ENCODE data around the gene GADD45A.

Gene GADD45A, protein sequence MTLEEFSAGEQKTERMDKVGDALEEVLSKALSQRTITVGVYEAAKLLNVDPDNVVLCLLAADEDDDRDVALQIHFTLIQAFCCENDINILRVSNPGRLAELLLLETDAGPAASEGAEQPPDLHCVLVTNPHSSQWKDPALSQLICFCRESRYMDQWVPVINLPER

DNA sequence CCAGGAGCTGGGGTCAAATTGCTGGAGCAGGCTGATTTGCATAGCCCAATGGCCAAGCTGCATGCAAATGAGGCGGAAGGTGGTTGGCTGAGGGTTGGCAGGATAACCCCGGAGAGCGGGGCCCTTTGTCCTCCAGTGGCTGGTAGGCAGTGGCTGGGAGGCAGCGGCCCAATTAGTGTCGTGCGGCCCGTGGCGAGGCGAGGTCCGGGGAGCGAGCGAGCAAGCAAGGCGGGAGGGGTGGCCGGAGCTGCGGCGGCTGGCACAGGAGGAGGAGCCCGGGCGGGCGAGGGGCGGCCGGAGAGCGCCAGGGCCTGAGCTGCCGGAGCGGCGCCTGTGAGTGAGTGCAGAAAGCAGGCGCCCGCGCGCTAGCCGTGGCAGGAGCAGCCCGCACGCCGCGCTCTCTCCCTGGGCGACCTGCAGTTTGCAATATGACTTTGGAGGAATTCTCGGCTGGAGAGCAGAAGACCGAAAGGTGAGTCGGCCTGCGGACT is at the start of gene GADD45A:
GADD45A (plus strand) TSS at position 135 of the 491 bp plus-strand sequence; CDS start at position 429, 294 bp downstream.
- Histone ChIP-seq H2AFZ (ENCODE audit: low read depth, low read length) (peak within 1 kb of the TSS; percentile 60), H3K4me1 (ENCODE audit: insufficient read depth, low read length) (peaks cover 38% of the 10 kb centered on the region), H3K4me3 (ENCODE audit: low read length) (peak within 1 kb of the TSS; percentile 94), H3K36me3 (ENCODE audit: insufficient read depth, low read length) (peaks cover 25% of the 10 kb centered on the region), H3K9me3 (ENCODE audit: low read length) (no peaks in the 10 kb centered on the region), H3K27me3 (ENCODE audit: insufficient read depth, low read length) (no peaks in the 10 kb centered on the region)

DNA sequence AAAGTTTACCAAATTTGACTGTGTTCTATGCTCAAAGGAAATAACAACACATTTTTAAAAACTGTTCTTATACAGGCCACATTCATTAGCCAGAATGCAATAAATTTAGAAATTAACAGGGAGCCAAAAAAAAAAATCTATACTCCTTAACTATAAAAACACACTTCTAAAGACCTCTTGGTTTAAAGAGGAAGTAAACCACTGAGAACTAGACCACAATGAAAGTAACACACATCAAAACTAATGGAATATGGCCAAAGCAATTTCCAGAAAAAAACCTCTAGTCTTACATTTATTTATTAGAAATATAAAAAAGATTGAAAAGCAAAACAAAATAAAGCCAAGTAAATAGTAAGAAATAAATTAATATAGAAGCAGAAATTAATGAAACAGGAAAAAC is 48.9 kb upstream of the GADD45A start:
- Histone ChIP-seq H3K36me3 (ENCODE audit: insufficient read depth, low read length) (no peaks in the 10 kb centered on the region), H3K4me1 (ENCODE audit: insufficient read depth, low read length) (no peaks in the 10 kb centered on the region), H3K9me3 (ENCODE audit: low read length) (no peaks in the 10 kb centered on the region), H3K27me3 (ENCODE audit: insufficient read depth, low read length) (no peaks in the 10 kb centered on the region), H2AFZ (ENCODE audit: low read depth, low read length) (no peak overlapping the region), H3K4me3 (ENCODE audit: low read length) (no peak overlapping the region)

DNA sequence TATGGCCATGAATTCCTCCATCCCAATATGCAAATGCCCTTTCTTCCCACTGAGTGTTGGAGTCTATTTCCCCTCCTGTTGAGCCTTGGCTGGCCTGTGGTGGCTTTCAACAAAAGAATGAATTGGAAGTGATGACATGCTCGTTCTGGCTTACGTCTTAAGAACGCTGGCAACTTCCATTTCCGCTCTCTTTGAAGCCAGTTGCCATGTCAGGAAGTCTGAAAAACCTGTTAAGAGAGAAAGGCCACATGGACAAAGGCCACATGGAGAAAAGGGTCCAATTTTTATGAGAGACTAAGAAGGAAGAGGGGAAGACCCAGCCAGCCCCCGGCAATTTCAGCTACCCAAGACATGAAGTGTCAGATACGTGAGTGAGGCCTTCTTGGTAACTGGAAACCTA is 45.6 kb upstream of the GADD45A start:
- Histone ChIP-seq H3K36me3 (ENCODE audit: insufficient read depth, low read length) (no peaks in the 10 kb centered on the region), H3K27me3 (ENCODE audit: insufficient read depth, low read length) (no peaks in the 10 kb centered on the region), H3K4me3 (ENCODE audit: low read length) (no peak overlapping the region), H3K4me1 (ENCODE audit: insufficient read depth, low read length) (peaks cover 15% of the 10 kb centered on the region), H2AFZ (ENCODE audit: low read depth, low read length) (no peak overlapping the region), H3K9me3 (ENCODE audit: low read length) (no peaks in the 10 kb centered on the region)

DNA sequence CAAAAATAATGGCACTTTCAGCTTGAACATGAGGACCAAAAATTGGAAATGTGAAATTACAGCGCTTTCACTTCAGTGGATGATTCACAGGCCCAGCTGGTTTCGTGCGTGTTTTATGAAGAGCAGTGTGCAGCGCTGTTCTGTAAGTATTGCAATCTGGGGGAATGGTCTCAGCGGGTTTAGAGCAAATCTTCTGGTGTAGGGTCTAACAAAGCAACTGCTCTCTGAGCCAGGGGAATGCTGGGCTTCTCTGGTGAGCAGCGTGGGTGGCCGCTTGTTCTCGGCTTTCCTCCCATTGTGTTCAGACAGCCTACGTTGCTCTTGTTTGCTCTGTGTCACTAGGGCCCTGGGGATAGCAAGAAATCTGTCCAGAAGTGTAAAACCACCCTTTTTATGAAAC is 42.4 kb upstream of the GADD45A start:
- H3K4me3 ChIP-seq (ENCODE audit: low read length): peak overlapping the region; percentile 27

DNA sequence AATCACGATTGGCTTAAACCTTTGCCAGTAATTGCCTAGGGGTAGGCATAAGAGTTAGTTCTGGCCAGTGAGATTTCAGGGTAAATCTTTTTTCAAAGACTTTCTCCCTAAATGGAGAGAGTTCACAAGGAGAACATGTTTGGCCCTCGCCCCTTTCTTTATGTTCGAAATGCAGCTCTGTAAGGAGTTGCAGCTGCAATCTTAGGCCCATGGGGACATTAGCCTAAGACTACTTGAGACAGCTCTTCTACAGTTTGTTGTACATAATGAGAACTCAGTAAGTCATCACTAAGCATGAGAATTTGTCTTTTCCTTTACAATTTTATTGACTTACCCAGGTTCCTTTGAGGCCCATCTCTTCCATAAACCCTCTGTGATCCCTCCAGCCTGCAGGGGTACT is 40.4 kb upstream of the GADD45A start:
- no peak overlapping the region for H3K4me3 ChIP-seq (ENCODE audit: low read length)
- no peaks in the 10 kb centered on the region for H3K27me3 ChIP-seq (ENCODE audit: insufficient read depth, low read length)
- no peak overlapping the region for H2AFZ ChIP-seq (ENCODE audit: low read depth, low read length)
- H3K36me3 ChIP-seq (ENCODE audit: insufficient read depth, low read length): no peaks in the 10 kb centered on the region
- no peaks in the 10 kb centered on the region for H3K9me3 ChIP-seq (ENCODE audit: low read length)
- peaks cover 46% of the 10 kb centered on the region for H3K4me1 ChIP-seq (ENCODE audit: insufficient read depth, low read length)

More for the DNA sequence above, 42.4 kb upstream of the GADD45A start:
- Histone ChIP-seq H3K9me3 (ENCODE audit: low read length) (no peaks in the 10 kb centered on the region), H3K4me1 (ENCODE audit: insufficient read depth, low read length) (peaks cover 46% of the 10 kb centered on the region), H3K27me3 (ENCODE audit: insufficient read depth, low read length) (no peaks in the 10 kb centered on the region), H2AFZ (ENCODE audit: low read depth, low read length) (peak overlapping the region; percentile 31), H3K36me3 (ENCODE audit: insufficient read depth, low read length) (no peaks in the 10 kb centered on the region)

DNA sequence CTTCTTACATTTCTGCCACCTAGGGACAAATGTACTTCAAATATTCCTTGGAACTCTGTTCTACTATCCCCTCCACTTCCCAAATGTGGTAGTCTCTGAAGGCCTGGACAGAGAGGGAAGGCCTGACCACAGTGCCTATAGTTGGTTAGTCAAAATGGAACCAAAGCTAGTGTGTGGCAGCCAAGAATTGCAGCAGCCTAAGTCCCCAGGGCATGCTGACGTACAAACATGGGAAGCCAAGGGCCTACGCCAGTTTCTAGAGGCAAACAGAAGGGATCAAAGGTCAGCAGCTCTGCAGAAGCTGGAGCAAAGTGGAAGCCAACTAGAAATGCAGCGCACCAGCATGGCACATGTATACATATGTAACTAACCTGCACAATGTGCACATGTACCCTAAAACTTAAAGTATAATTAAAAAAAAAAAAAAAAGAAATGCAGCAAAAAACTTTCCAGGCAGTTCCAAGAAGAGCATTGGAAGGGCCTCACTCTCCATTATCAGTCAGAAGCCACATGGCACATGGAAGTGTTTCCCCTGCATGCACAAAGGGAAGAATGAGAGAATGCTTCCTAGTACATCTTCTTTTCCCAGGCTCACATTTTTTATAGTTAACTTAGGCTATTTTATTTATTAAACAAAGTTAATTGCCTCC is 39.4 kb upstream of the GADD45A start:
- Histone ChIP-seq H3K4me1 (ENCODE audit: insufficient read depth, low read length) (peaks cover 46% of the 10 kb centered on the region), H3K9me3 (ENCODE audit: low read length) (no peaks in the 10 kb centered on the region), H3K27me3 (ENCODE audit: insufficient read depth, low read length) (no peaks in the 10 kb centered on the region), H3K36me3 (ENCODE audit: insufficient read depth, low read length) (no peaks in the 10 kb centered on the region), H3K4me3 (ENCODE audit: low read length) (no peak overlapping the region), H2AFZ (ENCODE audit: low read depth, low read length) (peak overlapping the region; percentile 59)

DNA sequence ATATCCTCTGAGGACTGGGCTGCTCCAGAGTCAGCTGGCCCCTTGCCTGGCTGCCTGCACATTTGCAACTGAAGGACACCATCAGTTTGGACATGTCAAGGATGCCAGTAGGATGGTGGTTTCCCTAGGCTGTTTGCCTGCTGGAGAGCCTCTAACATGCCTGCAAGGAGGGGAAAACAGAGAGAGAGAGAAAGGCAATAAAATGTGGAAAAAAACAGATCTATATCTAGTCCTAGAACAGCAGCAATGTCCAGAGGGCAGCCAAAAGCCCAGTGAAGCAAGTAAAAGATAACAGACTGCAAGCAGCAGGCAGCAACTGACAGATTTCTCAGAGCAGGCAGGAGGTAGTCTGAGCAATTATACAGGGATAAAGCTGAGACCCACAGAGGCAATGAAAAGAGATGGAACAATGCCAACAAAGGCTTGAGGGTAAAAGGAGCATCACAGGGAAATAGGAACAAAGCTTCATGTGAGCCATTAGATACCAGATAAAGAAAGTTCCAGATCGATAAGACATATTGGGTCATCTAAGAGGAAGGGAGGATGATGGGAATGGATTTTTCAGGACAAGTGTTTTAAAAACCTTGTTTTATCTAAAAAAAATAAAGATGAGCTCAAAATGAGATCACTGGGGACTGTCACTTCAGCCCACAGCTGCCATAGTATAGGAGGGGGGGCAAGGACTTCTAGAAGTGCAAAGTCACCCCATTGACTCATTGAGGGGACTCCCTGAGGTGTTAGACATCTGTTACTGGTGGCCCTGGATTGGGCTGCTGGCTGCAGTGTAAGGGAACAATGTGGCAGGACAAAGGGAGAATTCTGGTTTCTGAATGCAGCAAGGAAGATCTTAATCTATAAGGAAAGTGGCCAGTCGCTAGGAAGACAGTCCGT is 38.6 kb upstream of the GADD45A start:
- H3K4me3 ChIP-seq (ENCODE audit: low read length): peak overlapping the region; percentile 2
- H3K4me1 ChIP-seq (ENCODE audit: insufficient read depth, low read length): peaks cover 46% of the 10 kb centered on the region

DNA sequence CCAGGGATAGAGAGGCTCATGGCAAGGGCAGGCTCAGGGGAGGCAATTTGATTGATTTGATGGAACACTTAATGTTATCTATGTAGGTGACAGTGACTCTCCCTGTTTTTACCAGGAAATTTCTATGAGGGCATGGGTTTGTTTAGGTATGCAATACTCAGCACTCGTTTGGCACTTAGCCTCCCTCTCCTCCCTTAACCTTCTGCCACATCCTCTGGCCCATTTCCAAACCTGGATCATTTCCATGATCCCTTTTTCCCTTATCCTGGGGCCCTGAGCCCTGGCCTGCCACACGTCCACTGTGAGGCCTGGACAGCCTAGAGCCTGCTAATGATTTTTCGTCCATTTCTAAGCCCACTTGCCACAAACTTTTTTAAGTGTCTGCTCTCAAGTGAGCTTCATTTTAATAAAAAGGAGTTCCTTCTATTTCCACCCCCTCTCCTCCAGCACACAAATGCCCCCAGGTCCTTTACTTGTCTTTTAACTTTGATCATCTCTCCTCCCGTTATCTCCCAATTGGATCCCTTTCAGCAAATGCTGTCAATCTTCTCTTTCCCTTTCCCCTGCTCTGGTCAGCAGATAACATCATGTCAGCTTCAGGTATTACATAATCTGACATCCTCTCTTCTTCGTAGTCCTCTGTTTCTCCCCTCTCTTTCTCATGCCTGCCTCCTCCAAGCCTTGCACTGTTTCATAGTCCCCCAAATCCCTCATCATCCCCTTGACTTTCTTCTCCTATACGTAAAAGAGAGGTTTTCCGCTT is 37.8 kb upstream of the GADD45A start:
- H3K9me3 ChIP-seq (ENCODE audit: low read length): no peaks in the 10 kb centered on the region
- H3K4me3 ChIP-seq (ENCODE audit: low read length): no peak overlapping the region
- H3K27me3 ChIP-seq (ENCODE audit: insufficient read depth, low read length): no peaks in the 10 kb centered on the region
- peak overlapping the region; percentile 59 for H2AFZ ChIP-seq (ENCODE audit: low read depth, low read length)
- H3K36me3 ChIP-seq (ENCODE audit: insufficient read depth, low read length): no peaks in the 10 kb centered on the region
- H3K4me1 ChIP-seq (ENCODE audit: insufficient read depth, low read length): peaks cover 45% of the 10 kb centered on the region

More for the DNA sequence above, 38.6 kb upstream of the GADD45A start:
- H2AFZ ChIP-seq (ENCODE audit: low read depth, low read length): peak overlapping the region; percentile 59
- no peaks in the 10 kb centered on the region for H3K36me3 ChIP-seq (ENCODE audit: insufficient read depth, low read length)
- no peaks in the 10 kb centered on the region for H3K9me3 ChIP-seq (ENCODE audit: low read length)
- H3K27me3 ChIP-seq (ENCODE audit: insufficient read depth, low read length): no peaks in the 10 kb centered on the region

DNA sequence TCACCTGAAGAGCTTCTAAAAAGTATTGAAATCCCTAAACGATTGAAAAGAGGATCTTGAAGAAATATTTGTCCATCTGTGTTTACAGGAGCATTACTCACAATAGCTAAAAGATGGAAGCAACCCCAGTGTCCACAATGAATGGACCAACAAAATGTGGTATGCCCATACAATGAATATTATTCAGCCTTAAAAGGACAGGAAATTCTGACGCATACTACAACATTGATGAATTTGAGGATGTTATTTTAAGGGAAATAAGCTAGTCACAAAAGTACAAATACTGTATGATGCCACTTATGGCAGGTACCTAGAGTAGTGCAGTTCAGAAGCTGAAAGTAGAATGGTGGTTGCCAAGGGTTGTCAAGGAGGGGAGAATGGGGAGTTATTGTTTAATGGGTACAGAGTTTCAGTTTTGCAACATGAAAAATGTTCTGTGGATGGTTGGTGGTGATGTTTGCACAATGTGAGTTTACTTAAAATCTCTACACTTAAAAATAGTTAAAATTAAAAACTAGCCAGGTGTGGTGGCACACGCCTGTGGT is 37.1 kb upstream of the GADD45A start:
- H3K4me3 ChIP-seq (ENCODE audit: low read length): no peak overlapping the region
- no peaks in the 10 kb centered on the region for H3K36me3 ChIP-seq (ENCODE audit: insufficient read depth, low read length)
- H3K9me3 ChIP-seq (ENCODE audit: low read length): no peaks in the 10 kb centered on the region
- no peaks in the 10 kb centered on the region for H3K27me3 ChIP-seq (ENCODE audit: insufficient read depth, low read length)
- H2AFZ ChIP-seq (ENCODE audit: low read depth, low read length): no peak overlapping the region
- H3K4me1 ChIP-seq (ENCODE audit: insufficient read depth, low read length): peaks cover 38% of the 10 kb centered on the region

DNA sequence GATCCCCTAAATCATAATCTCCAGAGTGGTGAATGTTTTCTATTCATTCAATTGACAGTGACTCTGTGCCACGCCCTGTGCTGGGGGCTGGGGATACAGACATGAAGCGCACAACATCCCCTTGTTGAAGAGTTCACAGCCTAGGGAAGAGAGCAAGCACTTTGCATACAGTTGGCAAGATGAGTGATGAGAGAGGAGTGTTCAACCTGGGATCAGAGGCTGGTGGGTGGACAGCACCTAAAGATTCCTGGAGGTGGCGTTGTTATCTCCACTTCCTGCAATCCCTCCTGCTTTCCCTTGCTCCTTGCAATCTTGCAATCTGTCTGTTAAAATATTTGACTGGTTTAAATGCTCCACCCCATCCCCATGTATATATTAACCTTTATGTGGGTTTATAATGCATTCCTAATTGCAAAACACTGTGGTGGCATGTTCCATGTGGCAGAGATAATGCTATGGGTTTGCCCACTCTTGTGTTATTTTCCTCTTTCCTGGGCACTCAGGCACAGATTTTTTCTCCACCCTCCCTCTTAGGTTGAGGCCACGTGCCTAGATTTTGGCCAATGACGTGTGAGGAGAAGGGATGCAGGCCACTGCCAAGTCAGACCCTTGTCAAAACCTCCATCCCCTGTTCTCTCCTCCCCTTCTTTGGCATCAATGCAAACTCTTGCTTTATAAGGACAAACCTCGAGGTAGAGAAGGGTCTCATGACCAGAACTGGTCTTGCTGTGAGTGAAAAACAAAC is 36.2 kb upstream of the GADD45A start:
- Histone ChIP-seq H3K4me1 (ENCODE audit: insufficient read depth, low read length) (peaks cover 35% of the 10 kb centered on the region), H2AFZ (ENCODE audit: low read depth, low read length) (no peak overlapping the region), H3K36me3 (ENCODE audit: insufficient read depth, low read length) (no peaks in the 10 kb centered on the region), H3K4me3 (ENCODE audit: low read length) (no peak overlapping the region), H3K9me3 (ENCODE audit: low read length) (no peaks in the 10 kb centered on the region), H3K27me3 (ENCODE audit: insufficient read depth, low read length) (no peaks in the 10 kb centered on the region)

DNA sequence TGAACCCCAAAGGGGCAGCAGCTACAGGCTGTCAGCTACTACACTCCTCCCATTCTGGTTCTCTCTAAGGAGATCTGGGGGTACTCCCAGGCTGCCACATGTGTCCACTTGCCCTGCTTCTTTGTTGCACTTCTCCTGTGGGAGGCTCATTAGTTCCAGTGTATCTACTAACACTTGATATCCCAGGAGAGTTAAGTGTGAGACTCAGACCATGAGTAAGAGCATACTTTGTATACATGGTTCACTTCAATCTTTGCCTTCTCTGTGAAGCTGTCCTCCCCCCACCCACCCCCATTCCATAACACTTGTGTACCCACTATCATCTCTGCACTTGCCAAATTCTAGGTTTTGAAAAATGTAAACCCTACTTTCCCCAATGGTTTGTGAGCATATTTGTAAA is 34.9 kb upstream of the GADD45A start:
- peaks cover 24% of the 10 kb centered on the region for H3K4me1 ChIP-seq (ENCODE audit: insufficient read depth, low read length)
- no peaks in the 10 kb centered on the region for H3K27me3 ChIP-seq (ENCODE audit: insufficient read depth, low read length)
- H2AFZ ChIP-seq (ENCODE audit: low read depth, low read length): no peak overlapping the region

DNA sequence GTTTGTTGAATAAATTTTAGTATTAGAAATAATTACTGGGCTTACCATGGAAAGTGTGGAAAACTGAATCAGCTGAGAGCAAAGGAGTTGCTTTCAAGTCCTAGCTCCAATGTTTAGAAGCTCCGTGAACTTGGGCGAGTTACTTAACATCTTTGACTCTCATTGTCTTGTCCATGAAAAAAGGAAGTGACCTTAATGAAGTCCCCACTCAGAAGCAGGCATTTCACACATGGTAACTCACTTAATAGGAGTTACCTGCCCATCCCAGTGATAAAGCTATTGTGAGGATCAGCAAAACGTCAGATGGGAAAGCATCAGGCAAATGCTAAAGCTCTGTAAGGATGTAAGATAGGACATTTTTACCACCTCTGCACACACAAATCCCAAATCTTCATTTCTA is 34.0 kb upstream of the GADD45A start:
- H2AFZ ChIP-seq (ENCODE audit: low read depth, low read length): no peak overlapping the region
- peaks cover 18% of the 10 kb centered on the region for H3K4me1 ChIP-seq (ENCODE audit: insufficient read depth, low read length)
- H3K36me3 ChIP-seq (ENCODE audit: insufficient read depth, low read length): no peaks in the 10 kb centered on the region
- H3K4me3 ChIP-seq (ENCODE audit: low read length): no peak overlapping the region
- H3K27me3 ChIP-seq (ENCODE audit: insufficient read depth, low read length): no peaks in the 10 kb centered on the region
- H3K9me3 ChIP-seq (ENCODE audit: low read length): no peaks in the 10 kb centered on the region

More for the DNA sequence above, 34.9 kb upstream of the GADD45A start:
- H3K4me3 ChIP-seq (ENCODE audit: low read length): no peak overlapping the region
- H3K36me3 ChIP-seq (ENCODE audit: insufficient read depth, low read length): no peaks in the 10 kb centered on the region
- no peaks in the 10 kb centered on the region for H3K9me3 ChIP-seq (ENCODE audit: low read length)

Measured in neuron (in vitro differentiated cells).